Choroid plexus epithelial cell (primary cell): Measurements from ENCODE around the gene RNPS1.
A peak's percentile ranks its signal among the peaks of the same experiment; 100 is the strongest.

Source experiments
- DNase-seq: peaks from one replicate; pipeline ENCODE4 v3.0.0-alpha.2; 2010; ENCODE audit warnings: low read depth
- H3K4me3 ChIP-seq: 2 replicates; pipeline ENCODE4 v1.5.1; 2011; ENCODE audit warnings: low read depth, mild to moderate bottlenecking, control low read depth, low read length, moderate library complexity
- TF ChIP-seq, protein P1 (sequence below): conservative IDR thresholded peaks from 2 replicates; pipeline ENCODE4 v1.5.1; 2011; ENCODE audit warnings: low read depth, mild to moderate bottlenecking, control low read depth, inconsistent platforms, low read length, moderate library complexity

RNPS1 gene

DNA sequence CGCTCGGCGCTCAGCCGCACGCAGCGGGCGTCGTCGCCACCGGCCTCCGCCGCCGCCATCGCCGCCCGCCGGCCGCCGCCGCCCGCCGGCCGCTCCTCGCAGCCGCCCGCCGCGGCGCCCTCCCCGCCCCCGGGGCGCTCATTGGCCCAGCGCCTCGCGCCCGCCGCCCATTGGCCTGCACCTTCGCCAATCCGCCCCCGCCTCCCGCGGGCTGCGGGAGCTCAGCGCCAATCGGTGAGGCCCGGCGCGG lies 53.3 kb downstream of the RNPS1 start, which contains the start of gene PGP:
Gene PGP, minus strand, starts transcription at position 122 of the 250 bp plus-strand sequence. Its CDS starts 63 bp downstream, at position 59.
- TF ChIP-seq, protein P1, sequence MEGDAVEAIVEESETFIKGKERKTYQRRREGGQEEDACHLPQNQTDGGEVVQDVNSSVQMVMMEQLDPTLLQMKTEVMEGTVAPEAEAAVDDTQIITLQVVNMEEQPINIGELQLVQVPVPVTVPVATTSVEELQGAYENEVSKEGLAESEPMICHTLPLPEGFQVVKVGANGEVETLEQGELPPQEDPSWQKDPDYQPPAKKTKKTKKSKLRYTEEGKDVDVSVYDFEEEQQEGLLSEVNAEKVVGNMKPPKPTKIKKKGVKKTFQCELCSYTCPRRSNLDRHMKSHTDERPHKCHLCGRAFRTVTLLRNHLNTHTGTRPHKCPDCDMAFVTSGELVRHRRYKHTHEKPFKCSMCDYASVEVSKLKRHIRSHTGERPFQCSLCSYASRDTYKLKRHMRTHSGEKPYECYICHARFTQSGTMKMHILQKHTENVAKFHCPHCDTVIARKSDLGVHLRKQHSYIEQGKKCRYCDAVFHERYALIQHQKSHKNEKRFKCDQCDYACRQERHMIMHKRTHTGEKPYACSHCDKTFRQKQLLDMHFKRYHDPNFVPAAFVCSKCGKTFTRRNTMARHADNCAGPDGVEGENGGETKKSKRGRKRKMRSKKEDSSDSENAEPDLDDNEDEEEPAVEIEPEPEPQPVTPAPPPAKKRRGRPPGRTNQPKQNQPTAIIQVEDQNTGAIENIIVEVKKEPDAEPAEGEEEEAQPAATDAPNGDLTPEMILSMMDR = no peak

DNA sequence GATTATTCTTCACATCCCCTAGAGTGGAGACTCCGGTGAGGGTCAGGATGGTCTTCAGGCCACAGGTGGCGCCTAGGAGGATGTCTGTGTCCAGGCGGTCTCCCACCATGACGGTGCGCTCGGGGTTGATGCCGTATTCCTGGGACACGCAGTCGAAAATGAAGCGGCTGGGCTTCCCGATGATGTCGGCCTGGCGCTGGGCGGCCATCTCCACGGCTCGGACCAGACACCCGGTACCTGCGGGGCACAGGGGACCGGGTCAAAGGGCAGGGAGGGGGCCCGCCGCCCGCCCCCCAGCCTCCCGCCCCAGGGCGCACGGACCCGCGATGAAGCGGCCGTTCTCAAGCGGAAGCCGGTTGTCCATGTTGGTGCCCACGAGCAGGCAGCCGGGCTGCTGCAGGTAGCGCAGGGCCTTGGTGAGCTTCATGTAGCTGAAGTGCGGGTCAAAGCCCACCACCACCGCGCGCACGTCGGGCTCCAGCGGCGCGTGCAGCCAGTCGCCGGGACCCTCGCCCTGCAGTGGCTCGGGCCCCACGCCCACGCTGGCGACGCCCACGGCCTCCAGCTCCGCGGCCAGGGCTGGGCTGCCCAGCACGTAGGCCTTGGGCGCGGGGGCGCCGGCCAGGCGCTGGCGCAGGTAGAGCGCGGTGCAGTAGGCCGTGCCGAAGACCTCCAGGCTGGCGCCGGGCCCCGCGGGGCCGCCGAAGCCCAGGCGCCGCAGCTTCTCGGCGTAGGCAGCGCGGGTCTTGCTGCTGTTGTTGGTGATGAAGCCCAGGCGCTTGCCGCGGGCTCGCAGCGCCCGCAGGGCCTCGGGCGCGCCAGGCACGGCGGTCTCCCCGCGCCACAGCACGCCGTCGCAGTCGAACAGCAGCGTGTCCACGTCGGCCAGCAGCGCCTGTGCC lies 53.9 kb downstream of the RNPS1 start:
- H3K4me3 ChIP-seq = peak overlapping the region; percentile 68
- TF ChIP-seq, protein P1 = peak; percentile 22
- DNase-seq = peak; percentile 17

More for the DNA sequence above, 53.3 kb downstream of the RNPS1 start, which contains the start of gene PGP:
- peak within 1 kb of the TSS; percentile 82 for H3K4me3 ChIP-seq
- no peak for DNase-seq

DNA sequence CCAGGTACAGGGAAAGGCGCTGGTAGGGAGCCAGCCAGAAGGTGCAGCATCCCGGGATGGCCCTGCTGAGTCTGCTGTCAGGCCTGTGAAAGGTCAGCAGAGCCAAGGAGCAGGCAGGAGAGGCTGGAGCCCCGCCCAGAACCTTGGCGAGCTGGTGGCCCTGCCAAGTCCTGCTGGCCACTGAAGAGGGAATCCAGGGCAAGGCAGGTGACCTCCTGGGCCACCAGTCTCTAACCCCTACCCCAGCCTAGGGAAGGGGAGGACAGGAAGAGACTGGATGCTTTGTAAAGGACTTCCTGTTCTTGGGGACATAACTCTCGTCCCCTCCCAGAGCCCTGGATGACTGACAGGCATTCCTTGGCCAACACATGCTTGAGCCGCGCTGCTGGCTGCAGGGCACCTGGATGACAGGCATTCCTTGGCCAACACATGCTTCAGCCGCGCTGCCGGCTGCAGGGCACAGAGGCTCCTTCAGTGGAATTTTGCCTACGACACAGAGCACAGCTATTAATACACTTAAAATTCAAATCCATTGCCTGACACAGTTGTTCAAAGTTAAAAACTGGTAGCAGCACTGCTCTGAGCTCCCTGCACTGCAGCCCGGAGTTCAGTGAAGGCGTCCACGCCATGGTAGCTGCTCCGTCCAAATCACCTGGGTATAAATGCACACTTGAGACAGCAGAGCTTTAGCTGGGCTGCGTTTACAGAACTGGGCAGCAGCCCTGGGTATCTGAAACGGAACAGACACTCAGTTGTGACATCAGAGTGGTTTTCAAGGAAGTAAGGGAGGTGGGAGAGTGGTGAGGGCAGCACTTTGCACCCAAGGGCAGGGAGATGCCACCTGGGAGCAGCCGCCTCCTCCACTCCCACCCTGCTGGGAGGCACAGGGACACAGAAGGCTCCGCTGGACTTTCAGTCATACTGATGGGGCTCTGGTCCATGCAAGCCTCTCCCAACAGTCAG lies 55.3 kb downstream of the RNPS1 start:
- no peak for DNase-seq
- TF ChIP-seq, protein P1 = no peak
- peak overlapping the region; percentile 68 for H3K4me3 ChIP-seq

DNA sequence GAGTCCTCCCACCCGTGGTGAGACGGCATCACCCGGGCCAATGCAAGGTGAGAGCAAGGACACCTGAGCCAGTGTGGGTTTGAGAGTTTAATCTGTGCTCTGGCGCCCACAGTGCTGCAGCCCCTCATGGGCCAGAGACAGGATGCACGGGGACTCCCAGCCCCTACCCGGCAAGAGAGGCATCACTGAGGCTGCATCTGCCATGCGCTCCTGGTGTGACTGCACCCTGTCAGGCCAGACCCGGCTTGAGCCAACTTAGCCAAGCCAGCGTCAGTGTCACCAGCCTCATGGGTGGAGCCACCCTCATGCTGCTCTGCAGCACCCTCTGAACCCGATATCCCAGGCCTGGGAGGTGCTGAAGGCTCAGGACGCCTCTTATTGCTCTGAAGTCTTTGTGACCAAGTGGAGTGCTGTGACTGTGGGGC lies 56.0 kb downstream of the RNPS1 start:
- H3K4me3 ChIP-seq = no peak overlapping the region
- no peak for DNase-seq
- TF ChIP-seq, protein P1 = no peak

DNA sequence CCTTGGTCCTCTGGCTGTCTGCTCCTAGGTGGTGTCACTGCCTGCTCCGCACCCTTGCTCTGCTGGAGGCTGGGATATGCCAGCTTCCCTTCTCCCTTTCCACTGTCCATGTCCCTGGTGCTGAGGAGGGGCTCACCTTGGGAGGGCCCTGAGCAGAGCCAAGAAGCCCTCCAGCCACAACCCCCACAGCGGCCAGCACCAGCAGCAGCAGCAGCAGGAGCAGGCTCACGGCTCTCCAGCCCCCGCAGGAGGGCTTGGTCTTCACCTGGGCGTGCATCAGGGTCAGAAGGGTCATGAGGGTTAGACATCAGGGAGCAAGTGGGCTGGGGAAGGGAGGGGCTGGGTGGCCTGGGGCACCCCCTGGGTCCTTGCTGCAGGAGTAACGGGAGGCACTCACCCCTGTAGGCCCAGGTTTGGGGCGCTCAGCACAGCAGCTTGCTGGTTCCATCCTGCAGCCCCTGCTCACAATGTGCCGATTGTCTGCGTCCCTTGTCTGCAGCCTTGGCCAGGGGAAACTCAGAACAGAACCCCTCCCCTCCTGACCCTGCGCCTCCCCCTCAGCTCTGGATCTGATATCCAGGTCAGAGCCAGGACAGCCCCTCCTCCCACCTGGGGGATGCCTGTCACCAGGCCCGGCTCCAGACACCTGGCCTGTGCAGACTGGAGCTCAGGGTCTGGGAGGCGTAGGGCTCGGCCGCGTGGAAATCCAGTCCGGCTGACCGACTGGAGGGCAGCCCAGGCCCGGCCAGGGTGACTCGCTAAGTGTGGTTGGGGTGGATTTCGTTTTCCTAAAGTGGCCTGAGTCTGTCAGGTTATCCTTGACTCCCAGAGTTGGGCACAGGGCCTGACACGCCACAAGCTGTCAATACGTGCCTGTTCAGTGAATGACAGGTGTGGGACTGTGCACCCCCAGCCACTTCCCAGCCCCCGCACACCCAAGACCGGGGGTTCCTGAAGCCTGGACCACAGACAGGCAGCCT lies 57.2 kb downstream of the RNPS1 start, which contains the start of gene BRICD5:
Gene BRICD5, minus strand, starts transcription at position 478 of the 980 bp plus-strand sequence. Its CDS starts 30 bp downstream, at position 448.
- H3K4me3 ChIP-seq = no peak within 1 kb of the TSS
- DNase-seq = no peak
- TF ChIP-seq, protein P1 = no peak

DNA sequence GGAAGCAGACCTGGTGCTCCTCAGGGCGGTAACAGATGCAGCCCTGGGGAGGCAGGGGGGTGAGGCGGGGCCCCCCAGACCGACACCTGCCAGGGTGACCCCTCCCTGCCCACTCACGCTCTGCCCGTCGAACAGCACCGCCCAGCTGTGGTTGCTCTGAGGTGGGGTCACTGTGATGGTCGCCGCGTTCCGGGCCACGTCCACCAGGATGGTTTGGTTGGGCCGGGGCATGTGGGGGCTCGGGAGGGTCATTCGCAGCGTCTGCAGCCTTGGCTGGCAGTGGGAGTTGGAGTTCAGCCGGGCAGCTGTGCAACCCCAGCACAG lies 58.0 kb downstream of the RNPS1 start:
- TF ChIP-seq, protein P1 = no peak
- no peak for DNase-seq
- H3K4me3 ChIP-seq = no peak overlapping the region
